NB4 (cell line): ENCODE data around the gene PRKCE.

Experiments used
- DNase-seq: peaks from one replicate; pipeline ENCODE4 v3.0.0; 2010; ENCODE audit warnings: low read depth
- H3K4me3 ChIP-seq: one replicate; pipeline ENCODE4 v1.5.1; 2011; ENCODE audit warnings: mild to moderate bottlenecking, low read depth, low read length, moderate library complexity
- MYC ChIP-seq: IDR thresholded peaks from 2 replicates; pipeline ENCODE4 v1.6.1; 2011; ENCODE audit warnings: low read depth, low read length
- POLR2A ChIP-seq: IDR thresholded peaks from 2 replicates; pipeline ENCODE4 v1.6.1; 2011; ENCODE audit warnings: mild to moderate bottlenecking; ENCODE audit not compliant: insufficient read length; ENCODE audit errors: extremely low read depth
- TF ChIP-seq, protein P1 (sequence below): IDR thresholded peaks from one replicate; pipeline ENCODE4 v1.5.1; 2012; ENCODE audit warnings: low read depth, low read length
- TF ChIP-seq, protein P2 (sequence below): IDR thresholded peaks from 2 replicates; pipeline ENCODE4 v1.6.1; 2011; ENCODE audit warnings: low read depth, low read length

Gene PRKCE

GRCh38 chr2:45919160-45919650 lies 267.7 kb downstream of the PRKCE start:
- no peak for DNase-seq
- H3K4me3 ChIP-seq = no peak overlapping the region
- TF ChIP-seq POLR2A = no peak
- TF ChIP-seq, protein P1, sequence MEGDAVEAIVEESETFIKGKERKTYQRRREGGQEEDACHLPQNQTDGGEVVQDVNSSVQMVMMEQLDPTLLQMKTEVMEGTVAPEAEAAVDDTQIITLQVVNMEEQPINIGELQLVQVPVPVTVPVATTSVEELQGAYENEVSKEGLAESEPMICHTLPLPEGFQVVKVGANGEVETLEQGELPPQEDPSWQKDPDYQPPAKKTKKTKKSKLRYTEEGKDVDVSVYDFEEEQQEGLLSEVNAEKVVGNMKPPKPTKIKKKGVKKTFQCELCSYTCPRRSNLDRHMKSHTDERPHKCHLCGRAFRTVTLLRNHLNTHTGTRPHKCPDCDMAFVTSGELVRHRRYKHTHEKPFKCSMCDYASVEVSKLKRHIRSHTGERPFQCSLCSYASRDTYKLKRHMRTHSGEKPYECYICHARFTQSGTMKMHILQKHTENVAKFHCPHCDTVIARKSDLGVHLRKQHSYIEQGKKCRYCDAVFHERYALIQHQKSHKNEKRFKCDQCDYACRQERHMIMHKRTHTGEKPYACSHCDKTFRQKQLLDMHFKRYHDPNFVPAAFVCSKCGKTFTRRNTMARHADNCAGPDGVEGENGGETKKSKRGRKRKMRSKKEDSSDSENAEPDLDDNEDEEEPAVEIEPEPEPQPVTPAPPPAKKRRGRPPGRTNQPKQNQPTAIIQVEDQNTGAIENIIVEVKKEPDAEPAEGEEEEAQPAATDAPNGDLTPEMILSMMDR = no peak
- TF ChIP-seq, protein P2, sequence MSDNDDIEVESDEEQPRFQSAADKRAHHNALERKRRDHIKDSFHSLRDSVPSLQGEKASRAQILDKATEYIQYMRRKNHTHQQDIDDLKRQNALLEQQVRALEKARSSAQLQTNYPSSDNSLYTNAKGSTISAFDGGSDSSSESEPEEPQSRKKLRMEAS = no peak
- TF ChIP-seq MYC = no peak

GRCh38 chr2:45919711-45920111 lies 268.2 kb downstream of the PRKCE start:
- TF ChIP-seq POLR2A (no peak), MYC (no peak)
- TF ChIP-seq, protein P2 = no peak
- TF ChIP-seq, protein P1 = no peak

GRCh38 chr2:45921921-45922320 lies 270.4 kb downstream of the PRKCE start:
- H3K4me3 ChIP-seq = no peak overlapping the region
- TF ChIP-seq, protein P1 = no peak
- TF ChIP-seq, protein P2 = no peak
- TF ChIP-seq POLR2A (no peak), MYC (no peak)
- DNase-seq = no peak

More at GRCh38 chr2:45919711-45920111, 268.2 kb downstream of the PRKCE start:
- no peak overlapping the region for H3K4me3 ChIP-seq
- DNase-seq = no peak

DNA sequence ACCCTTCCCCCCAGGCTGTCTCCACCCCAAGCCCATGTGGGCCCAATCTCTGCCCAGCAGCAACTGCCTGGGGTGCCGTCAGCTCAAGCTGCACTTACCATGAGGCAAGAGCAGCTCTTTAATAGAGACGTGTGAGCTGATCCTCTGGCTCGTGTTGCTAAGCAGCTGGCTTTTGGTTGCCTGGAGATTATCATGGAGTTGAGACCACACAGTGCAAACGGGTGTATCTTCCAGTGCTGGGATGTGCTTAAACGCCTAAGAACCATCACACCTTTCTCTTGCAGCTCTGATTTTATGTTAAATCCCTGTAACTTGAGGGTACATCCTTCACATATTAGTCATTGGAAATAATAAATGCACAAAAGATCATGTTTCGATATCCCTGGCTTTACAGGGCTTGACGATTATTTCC lies 271.1 kb downstream of the PRKCE start:
- DNase-seq = no peak
- TF ChIP-seq POLR2A (no peak), MYC (no peak)
- TF ChIP-seq, protein P1 = no peak
- TF ChIP-seq, protein P2 = no peak
- H3K4me3 ChIP-seq = no peak overlapping the region

DNA sequence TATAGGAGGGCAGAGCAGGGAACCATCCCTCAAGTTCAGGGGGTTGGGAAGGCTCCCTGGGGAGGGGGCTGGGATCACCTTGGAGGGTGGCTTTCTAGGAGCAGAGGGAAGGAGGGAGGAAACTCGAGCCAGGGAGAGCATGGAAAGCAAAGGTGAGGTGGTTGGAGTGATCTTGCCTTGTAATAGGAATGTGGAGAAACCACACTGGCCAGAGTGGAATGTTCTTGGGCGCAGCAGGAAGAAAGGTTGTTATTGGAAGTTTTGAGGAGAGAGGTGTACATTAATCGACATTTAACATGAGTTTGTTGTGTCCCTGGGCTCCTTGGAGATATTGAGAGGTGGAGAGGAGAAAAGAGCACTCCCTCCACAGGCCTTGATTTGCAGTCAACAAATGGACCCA lies 272.2 kb downstream of the PRKCE start:
- no peak overlapping the region for H3K4me3 ChIP-seq
- DNase-seq = no peak
- TF ChIP-seq, protein P2 = no peak
- no peak for TF ChIP-seq POLR2A

DNA sequence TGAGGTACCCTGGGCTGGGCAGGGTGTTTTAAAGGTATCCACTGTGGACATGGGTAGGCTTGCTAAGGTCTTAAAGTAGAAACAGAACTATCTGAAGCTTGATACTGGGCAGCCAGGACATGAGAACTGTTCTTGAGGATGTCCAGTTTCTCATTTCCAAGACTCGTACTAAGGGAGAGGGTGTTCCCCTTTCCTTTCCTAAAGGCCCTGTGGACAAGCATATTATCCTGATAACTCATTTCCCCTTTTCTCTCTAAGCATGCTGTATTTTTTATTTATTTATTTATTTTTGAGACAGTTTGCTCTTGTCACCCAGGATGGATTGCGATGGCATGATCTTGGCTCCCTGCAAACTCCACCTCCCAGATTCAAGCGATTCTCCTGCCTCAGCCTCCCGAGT lies 273.6 kb downstream of the PRKCE start:
- no peak overlapping the region for H3K4me3 ChIP-seq
- TF ChIP-seq POLR2A = no peak
- TF ChIP-seq MYC = no peak
- TF ChIP-seq, protein P1 = no peak
- TF ChIP-seq, protein P2 = no peak
- DNase-seq = no peak
